Stimulated activated CD8-positive, alpha-beta memory T cell treated with anti-CD3 and anti-CD28 coated beads, Interleukin-7, amount 100 ng/mL, for 1 hour (primary cell): Measurements from ENCODE around the gene KRTAP8-1.
A peak's percentile ranks its signal among the peaks of the same experiment; 100 is the strongest.

Experiments used
- DNase-seq, 2 donors: peaks; one replicate each; pipeline ENCODE4 v3.0.0-alpha.2; 2020; ENCODE audit warnings: low read depth in 2 of 2

KRTAP8-1 gene

GRCh38 chr21:30813174-30813573 lies at the start of gene KRTAP8-1:
TSS of gene KRTAP8-1 (minus strand) at chr21:30813274. CDS start at chr21:30813220, 54 bp downstream.
- DNase-seq, result no peak

GRCh38 chr21:30847627-30848500 lies 34.8 kb upstream of the KRTAP8-1 start:
- DNase-seq, result no peak

- no peak for DNase-seq
Observed at GRCh38 chr21:30842990-30843389, 29.9 kb upstream of the KRTAP8-1 start.

GRCh38 chr21:30839304-30839703 lies 26.2 kb upstream of the KRTAP8-1 start:
- no peak for DNase-seq

- no peak for DNase-seq
Observed at GRCh38 chr21:30838536-30838935, 25.5 kb upstream of the KRTAP8-1 start.

- DNase-seq, result peak in 1 of 2 donors; percentile 2
Observed at GRCh38 chr21:30831194-30831765, 18.2 kb upstream of the KRTAP8-1 start.

GRCh38 chr21:30829659-30830058 lies 16.6 kb upstream of the KRTAP8-1 start, which contains the start of gene KRTAP7-1:
TSS of gene KRTAP7-1 (minus strand) at chr21:30829759. CDS start at chr21:30829698, 61 bp downstream.
- DNase-seq, result no peak

- DNase-seq, result no peak
Observed at GRCh38 chr21:30818837-30819610, 6.0 kb upstream of the KRTAP8-1 start.

- no peak for DNase-seq
Observed at GRCh38 chr21:30800605-30801004, 12.5 kb downstream of the KRTAP8-1 start.

- no peak for DNase-seq
Observed at GRCh38 chr21:30793581-30794314, 19.3 kb downstream of the KRTAP8-1 start.

- DNase-seq, result no peak
Observed at GRCh38 chr21:30779249-30779648, 33.8 kb downstream of the KRTAP8-1 start.

- DNase-seq, result no peak
Observed at GRCh38 chr21:30769724-30770431, 43.2 kb downstream of the KRTAP8-1 start.
